ENCODE measurements around the gene CLN5.

DNA sequence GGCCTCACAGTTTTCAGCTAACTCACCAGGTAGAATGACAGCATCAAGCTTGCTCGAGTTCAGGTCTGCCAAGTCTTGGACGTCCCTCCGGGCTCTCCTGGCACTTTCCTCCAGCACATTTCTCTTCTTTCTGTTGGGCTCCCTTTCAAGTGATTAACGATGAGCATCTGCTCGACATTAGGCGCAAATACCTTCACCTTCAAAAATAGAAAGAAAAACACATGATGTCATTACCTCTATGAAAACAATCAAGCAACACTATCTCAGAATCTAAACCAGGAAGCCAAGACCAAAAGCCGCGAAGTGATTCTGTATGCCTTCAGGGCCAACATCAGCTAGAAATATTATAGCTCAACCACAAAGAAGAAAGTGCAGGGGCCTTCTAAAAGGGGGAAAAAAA, 15.4 kb upstream of the CLN5 start:
- TF ChIP-seq POLR2AphosphoS5 (IDR thresholded peaks at IDR 0.05) (no peak), POLR2A (IDR thresholded peaks at IDR 0.05) (no peak)
- TF ChIP-seq, protein P1, sequence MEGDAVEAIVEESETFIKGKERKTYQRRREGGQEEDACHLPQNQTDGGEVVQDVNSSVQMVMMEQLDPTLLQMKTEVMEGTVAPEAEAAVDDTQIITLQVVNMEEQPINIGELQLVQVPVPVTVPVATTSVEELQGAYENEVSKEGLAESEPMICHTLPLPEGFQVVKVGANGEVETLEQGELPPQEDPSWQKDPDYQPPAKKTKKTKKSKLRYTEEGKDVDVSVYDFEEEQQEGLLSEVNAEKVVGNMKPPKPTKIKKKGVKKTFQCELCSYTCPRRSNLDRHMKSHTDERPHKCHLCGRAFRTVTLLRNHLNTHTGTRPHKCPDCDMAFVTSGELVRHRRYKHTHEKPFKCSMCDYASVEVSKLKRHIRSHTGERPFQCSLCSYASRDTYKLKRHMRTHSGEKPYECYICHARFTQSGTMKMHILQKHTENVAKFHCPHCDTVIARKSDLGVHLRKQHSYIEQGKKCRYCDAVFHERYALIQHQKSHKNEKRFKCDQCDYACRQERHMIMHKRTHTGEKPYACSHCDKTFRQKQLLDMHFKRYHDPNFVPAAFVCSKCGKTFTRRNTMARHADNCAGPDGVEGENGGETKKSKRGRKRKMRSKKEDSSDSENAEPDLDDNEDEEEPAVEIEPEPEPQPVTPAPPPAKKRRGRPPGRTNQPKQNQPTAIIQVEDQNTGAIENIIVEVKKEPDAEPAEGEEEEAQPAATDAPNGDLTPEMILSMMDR (IDR thresholded peaks at IDR 0.05) = no peak
